Upper lobe of left lung (tissue), 6 donors: ENCODE results near the gene B9D2. TPM values are rescaled to one million over a fixed set of nuclear protein-coding genes. Genes with fewer than 3 reads are reported as not detected.
"Not testable (repeated sequence)": the region's sequence is repeated elsewhere in the genome, so short reads cannot be mapped to it uniquely, and the experiment has no call there.

ENCODE experiments used
- ATAC-seq, 2 donors: fragments of 200-7000 bp; cut with Tn5 transposase; one replicate each; pipeline ENCODE4 v1.9.1; 2022; ENCODE audit warnings: mild to moderate bottlenecking in 2 of 2, moderate library complexity in 2 of 2; ENCODE audit not compliant: low FRiP score in 2 of 2
- DNase-seq, 2 donors: peaks; one replicate each; pipeline ENCODE4 v3.0.0-alpha.2; 2019 to 2020
- H3K27ac ChIP-seq, 4 donors: fragments of 200-600 bp; sonication (generic); one replicate each; pipeline ENCODE4 v1.5.1; 2016 to 2019
- H3K27me3 ChIP-seq, 4 donors: fragments of 200-600 bp; sonication (generic); one replicate each; pipeline ENCODE4 v1.5.1; 2017 to 2019
- H3K36me3 ChIP-seq, 4 donors: fragments of 200-600 bp; sonication (generic); one replicate each; pipeline ENCODE4 v1.5.1; 2016 to 2019
- H3K4me1 ChIP-seq, 4 donors: fragments of 200-600 bp; sonication (generic); one replicate each; pipeline ENCODE4 v1.5.1; 2018 to 2019
- H3K4me3 ChIP-seq, 4 donors: fragments of 200-600 bp; sonication (generic); one replicate each; pipeline ENCODE4 v1.5.1; 2017 to 2019; ENCODE audit warnings: mild to moderate bottlenecking in 2 of 4, moderate library complexity in 1 of 4
- H3K9me3 ChIP-seq, 4 donors: fragments of 200-600 bp; sonication (generic); one replicate each; pipeline ENCODE4 v1.5.1; 2018 to 2019
- EP300 ChIP-seq, 4 donors: sonication (generic); formaldehyde crosslinking; IDR thresholded peaks; one replicate each; pipeline ENCODE4 v1.5.1; 2017; ENCODE audit warnings: antibody characterized with exemption in 4 of 4, control low read depth in 2 of 4
- POLR2A ChIP-seq, 4 donors: fragments of 450-650 bp; IDR thresholded peaks; one replicate each; pipeline ENCODE4 v1.5.1; 2016 to 2017; ENCODE audit warnings: antibody characterized with exemption in 4 of 4, mild to moderate bottlenecking in 2 of 4
- POLR2AphosphoS5 ChIP-seq, 2 donors: sonication (generic); formaldehyde crosslinking; IDR thresholded peaks; one replicate each; pipeline ENCODE4 v1.5.1; 2017; ENCODE audit warnings: antibody characterized with exemption in 2 of 2
- WGBS, 2 donors: methylation state at CpG; one replicate each; pipeline ENCODE4 v1.1.5; 2017 to 2018; 5-methylcytosine and 5-hydroxymethylcytosine counted together
- total RNA-seq, 6 donors: library from RNA; depleted of rRNA in 4 of 6; stranded (reverse); fragments of >200 nt in 4 of 6; gene quantifications; one replicate each; pipeline versions ENCODE4 v1.1.0 to v1.2.1, GENCODE V29; 2016 to 2021
- TF ChIP-seq, protein P1 (sequence below), 6 experiments: fragments of 450-650 bp in 4 of 6; fragments of 200-600 bp in 2 of 6; sonication (generic) in 2 of 6; IDR thresholded peaks; one replicate each; pipeline ENCODE4 v1.5.1; 2016 to 2019; ENCODE audit warnings: antibody characterized with exemption in 6 of 6
- donor health status: DM: no; HTN: no; CAD: no; lungs with moderate emphysema.
- donor health status: DM: no; HTN: yes; CAD: no; lungs with severe emphysema.

The B9D2 gene
- total RNA-seq, 6 donors from 2014 or later: 7.0 to 17.2 (median 10.3) TPM; not detected in 1

DNA sequence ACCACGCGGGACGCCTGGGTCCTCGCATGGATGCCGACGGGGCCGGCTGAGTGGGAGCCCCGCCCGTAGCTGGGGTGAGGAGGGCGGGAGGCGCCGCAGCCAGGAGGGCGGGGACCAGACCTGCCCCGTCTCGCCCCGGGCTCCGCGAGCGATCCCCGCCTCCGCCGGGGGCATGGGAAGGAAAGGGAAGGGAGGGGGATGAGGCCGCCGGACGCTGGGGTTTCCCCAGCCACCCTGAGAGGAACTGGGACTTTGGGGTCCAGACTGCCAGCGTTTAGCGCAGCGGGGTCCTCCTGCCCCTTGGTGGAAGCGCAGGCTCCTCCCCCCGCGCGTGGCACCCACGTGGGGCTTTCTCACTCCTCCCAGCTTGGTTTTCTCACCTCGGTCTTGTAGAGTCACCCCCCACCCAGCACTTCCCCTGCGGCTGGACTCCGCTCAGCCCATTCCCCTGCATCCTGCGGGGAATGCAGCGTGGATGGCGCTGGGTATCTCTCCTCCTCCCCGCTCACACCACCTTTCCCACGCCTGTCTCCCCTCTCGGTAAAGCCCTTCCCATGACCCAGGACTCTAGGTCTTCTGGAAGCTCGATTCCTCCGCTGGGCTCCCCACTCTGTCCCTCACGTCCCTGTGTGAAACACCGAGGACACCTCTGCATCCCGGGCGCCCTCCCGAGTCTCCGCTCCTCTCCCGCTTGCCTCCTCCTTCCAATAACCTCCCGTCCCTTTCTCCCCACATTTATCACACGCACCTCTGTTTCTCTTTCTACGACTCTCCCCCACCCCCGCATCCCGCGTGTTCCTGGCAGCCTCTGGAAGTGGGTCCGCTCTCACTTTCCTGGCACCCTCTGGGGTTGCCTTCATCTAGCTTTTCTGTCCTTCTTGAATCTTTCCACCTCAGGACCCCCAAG is 12.4 kb downstream of the B9D2 start:
- 1 to 2% methylated on average over 35 to 38 of the region's 58 CpGs for WGBS, 2 donors
- Histone ChIP-seq H3K9me3 (no peaks in the 10 kb centered on the region), H3K27ac (peak overlapping the region; percentile 75 to 95 (median 89)), H3K27me3 (no peaks in the 10 kb centered on the region), H3K4me3 (peak overlapping the region; percentile 59 to 90 (median 77)), H3K4me1 (peaks cover 42 to 77% (median 55%) of the 10 kb centered on the region in 4 donors), H3K36me3 (peaks cover 0 to 18% (median 13%) of the 10 kb centered on the region in 4 donors)
- DNase-seq (peak; percentile 78 to 95), ATAC-seq (peak; percentile 78 to 79)
- TF ChIP-seq POLR2AphosphoS5 (IDR thresholded peaks at IDR 0.05) (peak in 1 of 2 donors; percentile 41), POLR2A (IDR thresholded peaks at IDR 0.05) (peak in 2 of 4 donors; percentile 48 to 61)
- TF ChIP-seq, protein P1, sequence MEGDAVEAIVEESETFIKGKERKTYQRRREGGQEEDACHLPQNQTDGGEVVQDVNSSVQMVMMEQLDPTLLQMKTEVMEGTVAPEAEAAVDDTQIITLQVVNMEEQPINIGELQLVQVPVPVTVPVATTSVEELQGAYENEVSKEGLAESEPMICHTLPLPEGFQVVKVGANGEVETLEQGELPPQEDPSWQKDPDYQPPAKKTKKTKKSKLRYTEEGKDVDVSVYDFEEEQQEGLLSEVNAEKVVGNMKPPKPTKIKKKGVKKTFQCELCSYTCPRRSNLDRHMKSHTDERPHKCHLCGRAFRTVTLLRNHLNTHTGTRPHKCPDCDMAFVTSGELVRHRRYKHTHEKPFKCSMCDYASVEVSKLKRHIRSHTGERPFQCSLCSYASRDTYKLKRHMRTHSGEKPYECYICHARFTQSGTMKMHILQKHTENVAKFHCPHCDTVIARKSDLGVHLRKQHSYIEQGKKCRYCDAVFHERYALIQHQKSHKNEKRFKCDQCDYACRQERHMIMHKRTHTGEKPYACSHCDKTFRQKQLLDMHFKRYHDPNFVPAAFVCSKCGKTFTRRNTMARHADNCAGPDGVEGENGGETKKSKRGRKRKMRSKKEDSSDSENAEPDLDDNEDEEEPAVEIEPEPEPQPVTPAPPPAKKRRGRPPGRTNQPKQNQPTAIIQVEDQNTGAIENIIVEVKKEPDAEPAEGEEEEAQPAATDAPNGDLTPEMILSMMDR (IDR thresholded peaks at IDR 0.05): no peak

DNA sequence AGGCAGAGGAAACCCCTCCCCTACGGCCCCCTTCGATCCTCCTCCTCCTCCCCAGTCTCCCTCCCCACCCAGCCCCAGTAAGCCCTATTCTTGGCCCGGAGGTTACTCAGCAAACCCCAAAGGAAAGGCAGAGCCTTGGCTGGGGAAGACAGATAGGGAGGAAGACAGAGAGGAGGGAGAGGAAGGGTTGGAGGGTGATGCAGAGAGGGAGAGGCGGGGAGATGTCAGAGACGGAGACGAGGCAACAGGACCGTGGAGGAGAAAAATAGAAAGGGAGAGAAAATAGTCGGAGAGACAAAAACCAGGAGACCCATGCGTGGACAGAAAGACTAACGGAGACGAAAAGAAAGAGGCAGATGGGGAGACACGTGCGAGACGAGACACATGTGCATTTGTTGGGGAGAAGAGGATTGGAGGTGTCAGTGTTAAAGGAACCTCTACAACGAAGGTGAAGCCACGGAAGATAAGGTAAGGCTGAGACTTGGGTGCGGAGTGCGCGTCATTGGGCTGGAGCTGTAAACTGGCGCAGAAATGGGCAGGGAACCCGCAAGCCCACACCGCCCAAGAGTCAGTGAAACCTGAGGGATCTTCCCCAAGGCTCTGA is 13.1 kb downstream of the B9D2 start:
- Histone ChIP-seq H3K4me3 (peak overlapping the region; percentile 59 to 90 (median 77)), H3K27me3 (no peaks in the 10 kb centered on the region), H3K9me3 (no peaks in the 10 kb centered on the region), H3K27ac (peak overlapping the region; percentile 75 to 95 (median 89)), H3K4me1 (peaks cover 34 to 69% (median 48%) of the 10 kb centered on the region in 4 donors), H3K36me3 (peaks cover 0 to 26% (median 21%) of the 10 kb centered on the region in 4 donors)
- no peak for DNase-seq
- TF ChIP-seq, protein P1 (IDR thresholded peaks at IDR 0.05): no peak
- no peak for TF ChIP-seq POLR2A (IDR thresholded peaks at IDR 0.05)
- TF ChIP-seq POLR2AphosphoS5 (IDR thresholded peaks at IDR 0.05): no peak
- no peak for TF ChIP-seq EP300 (IDR thresholded peaks at IDR 0.05)
- WGBS, 2 donors: 4 to 5% methylated on average over 22 of the region's 22 CpGs
- peak in 1 of 2 donors; percentile 4 for ATAC-seq

DNA sequence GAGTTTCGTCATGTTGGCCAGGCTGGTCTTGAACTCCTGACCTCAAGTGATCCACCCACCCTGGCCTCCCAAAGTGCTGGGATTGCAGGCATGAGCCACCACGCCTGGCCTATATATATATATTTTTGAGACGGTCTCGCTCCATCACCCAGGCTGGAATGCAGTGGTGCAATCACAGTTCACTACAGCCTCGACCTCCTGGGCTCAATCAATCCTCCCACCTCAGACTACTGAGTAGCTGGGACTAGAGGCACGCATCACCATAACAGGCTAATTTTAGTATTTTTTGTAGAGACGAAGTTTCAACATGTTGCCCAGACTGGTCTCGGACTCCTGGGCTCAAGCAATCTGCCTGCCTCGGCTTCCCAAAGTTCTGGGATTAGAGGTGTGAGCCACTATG is 17.0 kb downstream of the B9D2 start:
- H3K27me3 ChIP-seq, H3K27ac ChIP-seq, H3K9me3 ChIP-seq, H3K4me3 ChIP-seq, DNase-seq, ATAC-seq: not testable (repeated sequence)
- WGBS, 2 donors: 96 to 98% methylated on average over 9 of the region's 9 CpGs
- H3K36me3 ChIP-seq: peaks cover 2 to 56% (median 45%) of the 10 kb centered on the region in 4 donors
- H3K4me1 ChIP-seq: peaks cover 21 to 48% (median 30%) of the 10 kb centered on the region in 4 donors

DNA sequence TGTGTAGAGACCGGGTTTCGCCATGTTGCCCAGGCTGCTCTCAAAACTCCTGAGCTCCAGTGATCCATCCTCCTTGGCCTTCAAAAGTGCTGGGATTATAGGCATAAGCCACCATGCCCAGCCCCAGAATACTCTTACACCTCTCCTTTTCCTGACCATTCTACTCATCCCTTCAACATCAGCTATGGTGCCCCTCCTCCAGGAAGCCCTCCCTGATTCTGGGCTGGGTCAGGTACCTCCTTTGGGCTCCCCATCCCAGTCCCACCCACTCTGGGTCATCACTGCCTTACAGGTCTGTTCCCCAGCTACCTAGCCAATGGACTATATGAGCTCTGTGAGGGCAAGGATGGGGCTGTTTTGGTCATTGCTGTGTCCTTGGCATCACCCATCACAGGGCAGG is 19.8 kb downstream of the B9D2 start:
- H3K27me3 ChIP-seq: no peaks in the 10 kb centered on the region
- H3K36me3 ChIP-seq: peaks cover 2 to 81% (median 53%) of the 10 kb centered on the region in 4 donors
- H3K9me3 ChIP-seq: no peaks in the 10 kb centered on the region
- peaks cover under 1 to 25% (median 12%) of the 10 kb centered on the region in 4 donors for H3K4me1 ChIP-seq
- H3K27ac ChIP-seq: no peak overlapping the region
- no peak overlapping the region for H3K4me3 ChIP-seq
- WGBS, 2 donors: 97 to 100% methylated on average over 2 of the region's 2 CpGs
- TF ChIP-seq, protein P1 (IDR thresholded peaks at IDR 0.05): no peak
- no peak for TF ChIP-seq EP300 (IDR thresholded peaks at IDR 0.05)
- TF ChIP-seq POLR2A (IDR thresholded peaks at IDR 0.05): no peak
- no peak for TF ChIP-seq POLR2AphosphoS5 (IDR thresholded peaks at IDR 0.05)
- DNase-seq (no peak), ATAC-seq (no peak)
